RCC 7860 (cell line): ENCODE results near the gene ZNF681.
A peak's percentile ranks its signal among the peaks of the same experiment; 100 is the strongest.
"Not testable (repeated sequence)": the region's sequence is repeated elsewhere in the genome, so short reads cannot be mapped to it uniquely, and the experiment has no call there.

Source experiments
- DNase-seq: peaks from one replicate; pipeline ENCODE4 v3.0.0-alpha.2; 2015; ENCODE audit warnings: low spot score
- FAIRE-seq: peaks from 2 replicates; lab custom pipeline; 2012; peaks lifted over from hg19 to GRCh38; lab: Jason Lieb, UNC

The ZNF681 gene

DNA sequence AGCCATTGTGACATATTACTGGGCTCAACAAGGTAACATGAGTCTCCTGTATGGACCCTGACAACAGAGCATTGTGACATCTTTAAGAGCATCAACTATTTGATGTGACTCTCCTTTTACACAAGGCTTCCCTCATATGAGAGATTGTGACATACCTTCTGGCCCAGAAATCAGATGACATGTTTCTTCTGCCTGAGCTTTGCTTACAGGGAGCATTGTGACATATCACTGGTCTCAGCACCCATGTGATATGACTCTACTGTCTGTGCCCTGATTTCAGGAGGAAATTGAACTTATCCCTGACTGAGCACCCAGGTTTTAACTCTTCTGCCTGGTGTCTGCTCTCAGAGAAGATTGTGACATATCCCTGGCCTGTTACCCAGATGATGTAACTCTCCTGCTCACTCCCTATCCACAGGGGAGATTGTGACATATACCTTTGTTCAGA lies 15.9 kb upstream of the ZNF681 start:
- FAIRE-seq (no peak), DNase-seq (no peak)

- FAIRE-seq (no peak), DNase-seq (no peak)
Observed at GRCh38 chr19:23774106-23774505, 15.4 kb upstream of the ZNF681 start.

DNA sequence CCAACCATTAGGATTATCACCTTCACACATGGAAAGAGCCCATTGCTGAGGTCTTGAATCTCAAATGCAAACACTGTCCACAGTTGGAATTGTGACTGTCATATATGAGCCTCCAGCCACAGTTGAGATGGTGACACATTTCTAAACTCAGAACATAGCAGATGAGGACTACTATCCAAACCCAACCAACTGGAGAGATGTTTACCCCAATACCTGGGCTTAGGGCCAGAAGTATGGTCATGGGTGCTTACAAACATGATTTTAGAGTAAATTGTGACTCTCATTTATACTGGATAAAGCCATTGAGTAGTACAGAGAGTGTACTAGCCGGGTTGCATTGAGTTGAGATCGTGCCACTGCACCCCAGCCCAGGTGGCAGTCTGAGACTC lies 14.0 kb upstream of the ZNF681 start:
- FAIRE-seq (no peak), DNase-seq (no peak)

DNA sequence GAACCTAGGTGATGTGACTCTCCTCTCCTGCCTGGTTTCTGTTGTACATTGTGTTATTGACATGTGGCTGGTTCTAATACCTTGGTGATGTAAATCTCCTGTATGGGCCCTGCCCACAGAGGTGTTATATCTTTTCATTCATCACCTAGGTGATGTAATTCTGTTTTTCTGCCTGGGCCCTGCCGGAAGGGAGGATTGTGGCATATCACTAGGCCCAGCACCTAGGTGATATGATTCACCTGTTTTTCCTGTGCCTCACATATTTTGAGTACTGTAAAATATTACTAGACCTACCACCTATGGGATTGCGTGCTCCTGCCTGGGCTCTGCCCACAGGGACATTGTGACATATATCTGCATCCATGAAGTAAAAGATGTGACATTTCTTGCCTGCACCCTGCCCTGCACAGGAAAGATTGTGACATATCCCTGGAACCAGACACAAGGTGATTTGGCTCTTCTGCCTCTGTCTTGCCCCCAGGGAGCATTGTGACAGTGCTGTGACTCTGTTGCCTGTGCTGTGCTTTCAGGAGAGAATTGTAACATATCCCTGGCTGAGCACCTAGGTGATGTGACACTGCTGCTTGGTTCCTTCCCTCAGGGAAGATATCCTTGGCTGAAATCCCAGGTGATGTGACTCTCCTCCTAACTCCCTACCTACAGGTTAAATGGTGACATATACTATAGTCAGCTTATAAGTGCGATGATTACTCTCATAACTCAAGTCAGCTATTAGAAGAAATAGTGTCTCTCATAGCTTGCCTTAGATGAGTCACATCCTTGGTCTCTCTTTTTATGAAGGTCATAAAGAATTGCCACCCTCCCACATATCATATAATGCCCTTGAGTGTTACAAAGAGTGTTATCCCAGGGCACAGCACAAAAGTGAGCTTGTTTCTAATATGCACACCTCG lies 13.3 kb upstream of the ZNF681 start:
- FAIRE-seq (no peak), DNase-seq (no peak)

GRCh38 chr19:23771316-23771715 lies 12.6 kb upstream of the ZNF681 start:
- DNase-seq = no peak
- no peak for FAIRE-seq

GRCh38 chr19:23770672-23771250 lies 12.1 kb upstream of the ZNF681 start:
- DNase-seq = no peak
- FAIRE-seq = no peak

GRCh38 chr19:23769691-23770468 lies 11.2 kb upstream of the ZNF681 start:
- no peak for FAIRE-seq
- no peak for DNase-seq

DNA sequence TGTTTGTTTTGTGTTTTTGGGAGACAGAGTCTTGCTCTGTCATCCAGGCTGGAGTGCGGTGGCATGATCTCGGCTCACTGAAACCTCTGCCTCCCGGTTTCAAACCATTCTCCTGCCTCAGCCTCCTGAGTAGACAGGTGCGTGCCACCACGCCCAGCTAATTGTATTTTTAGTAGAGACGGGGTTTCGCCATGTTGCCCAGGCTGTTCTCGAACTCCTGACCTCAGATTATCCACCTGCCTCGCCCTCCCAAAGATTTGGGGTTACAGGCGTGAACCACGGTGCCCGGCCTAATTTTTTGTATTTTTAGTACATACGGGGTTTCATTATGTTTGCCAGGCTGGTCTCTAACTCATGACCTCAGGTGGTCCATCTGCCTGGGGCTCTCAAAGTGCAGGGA lies 8.3 kb upstream of the ZNF681 start:
- FAIRE-seq (no peak), DNase-seq (no peak)

DNA sequence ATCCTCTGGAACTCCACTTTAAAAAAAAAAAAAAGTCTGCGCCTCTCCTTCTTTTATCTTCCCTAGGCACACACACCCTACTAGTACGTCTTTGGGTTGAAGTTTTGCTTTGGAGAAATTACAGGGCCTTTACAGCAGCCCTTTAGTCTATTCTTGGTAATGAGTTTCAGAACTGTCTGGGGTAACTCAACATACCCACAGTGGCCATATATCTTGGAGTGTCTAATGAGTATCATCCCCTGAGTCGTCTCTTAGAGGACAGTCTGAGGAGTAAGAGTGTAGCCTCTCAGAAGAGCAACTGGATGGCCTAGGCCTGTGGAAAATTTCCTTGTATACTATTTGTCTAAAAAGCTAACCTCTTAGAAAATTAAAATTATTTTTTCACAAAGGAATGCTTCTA lies 6.1 kb upstream of the ZNF681 start:
- FAIRE-seq = no peak
- no peak for DNase-seq

DNA sequence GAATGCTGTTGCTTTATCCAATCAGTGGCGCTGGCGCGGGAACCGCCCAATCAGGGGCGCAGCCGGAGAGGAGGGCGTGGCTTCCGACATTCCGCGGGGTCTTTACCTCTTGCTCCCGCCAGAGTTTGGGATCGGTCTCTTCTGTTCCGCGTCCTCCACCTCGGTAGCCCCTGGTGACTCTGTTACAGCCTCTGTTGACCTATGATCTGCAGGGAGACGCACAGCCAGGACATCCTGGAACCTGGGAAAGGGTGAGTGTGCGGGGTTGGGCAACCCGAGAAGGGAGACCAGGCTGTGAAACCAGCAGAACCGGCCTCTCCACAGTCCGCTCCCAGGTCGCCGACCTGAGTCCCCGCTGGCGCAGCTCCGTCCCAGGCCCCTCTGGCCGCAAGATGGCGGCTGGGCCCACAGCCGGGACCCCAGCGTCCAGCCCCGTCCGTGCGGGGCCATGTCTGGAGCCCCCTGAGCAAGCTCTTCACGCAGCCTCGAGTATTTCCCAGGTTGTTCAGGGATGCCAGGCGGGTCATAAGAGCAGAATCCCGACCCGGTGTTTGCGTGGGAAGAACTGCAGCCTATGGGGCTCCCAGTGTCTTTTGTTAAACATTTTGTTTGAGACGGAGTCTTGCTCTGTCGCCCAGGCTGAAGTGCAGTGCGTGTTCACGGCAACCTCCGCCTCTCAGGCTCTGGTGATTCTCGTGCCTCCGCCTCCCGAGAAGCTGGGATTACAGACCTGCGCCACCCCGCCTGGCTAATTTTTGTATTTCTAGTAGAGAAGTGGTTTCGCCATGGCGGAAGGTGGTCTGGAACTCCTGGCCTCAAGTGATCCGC lies 4.4 kb upstream of the ZNF681 start:
- DNase-seq = peak; percentile 45
- peak; percentile 44 for FAIRE-seq

DNA sequence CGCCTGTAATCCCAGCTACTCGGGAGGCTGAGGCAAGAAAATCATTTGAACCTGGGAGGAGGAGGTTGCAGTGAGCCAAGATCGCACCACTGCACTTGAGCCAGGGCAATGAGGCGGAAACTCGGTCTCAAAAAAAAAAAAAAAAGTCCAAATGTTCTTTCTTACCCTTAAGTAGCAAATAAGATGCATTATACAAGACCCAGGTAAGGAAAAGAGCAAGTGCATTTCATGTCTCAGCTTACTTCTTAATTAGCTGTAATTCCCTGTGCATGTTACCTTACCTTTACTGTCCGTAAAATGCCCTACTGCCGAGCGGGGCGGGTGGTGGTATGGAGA lies 3.8 kb upstream of the ZNF681 start:
- DNase-seq (no peak), FAIRE-seq (no peak)

GRCh38 chr19:23760326-23760725 lies 1.6 kb upstream of the ZNF681 start:
- DNase-seq, FAIRE-seq: not testable (repeated sequence)

DNA sequence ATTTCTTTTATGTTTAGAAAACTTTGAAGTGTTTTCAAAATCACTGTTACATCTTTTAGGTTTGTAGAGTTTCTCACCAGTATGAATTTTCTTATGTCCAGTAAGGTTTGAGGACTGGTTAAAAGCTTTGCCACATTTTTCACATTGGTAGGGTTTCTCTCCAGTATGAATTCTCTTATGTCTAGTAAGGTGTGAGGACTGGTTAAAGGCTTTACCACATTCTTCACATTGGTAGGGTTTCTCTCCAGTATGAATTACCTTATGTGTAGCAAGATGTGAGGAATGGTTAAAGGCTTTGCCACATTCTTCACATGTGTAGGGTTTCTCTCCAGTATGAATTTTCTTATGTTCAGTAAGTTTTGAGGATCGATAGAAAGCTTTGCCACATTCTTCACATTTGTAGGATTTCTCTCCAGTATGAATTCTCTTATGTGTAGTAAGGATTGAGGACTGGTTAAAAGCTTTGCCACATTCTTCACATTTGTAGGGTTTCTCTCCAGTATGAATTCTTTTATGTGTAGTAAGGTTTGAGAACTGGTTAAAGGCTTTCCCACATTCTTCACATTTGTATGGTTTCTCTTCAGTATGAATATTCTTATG lies 15.0 kb downstream of the ZNF681 start:
- DNase-seq, FAIRE-seq: not testable (repeated sequence)

- DNase-seq = not testable (repeated sequence)
- FAIRE-seq = peak; percentile 29
Observed at GRCh38 chr19:23730729-23731465, 27.8 kb downstream of the ZNF681 start.

DNA sequence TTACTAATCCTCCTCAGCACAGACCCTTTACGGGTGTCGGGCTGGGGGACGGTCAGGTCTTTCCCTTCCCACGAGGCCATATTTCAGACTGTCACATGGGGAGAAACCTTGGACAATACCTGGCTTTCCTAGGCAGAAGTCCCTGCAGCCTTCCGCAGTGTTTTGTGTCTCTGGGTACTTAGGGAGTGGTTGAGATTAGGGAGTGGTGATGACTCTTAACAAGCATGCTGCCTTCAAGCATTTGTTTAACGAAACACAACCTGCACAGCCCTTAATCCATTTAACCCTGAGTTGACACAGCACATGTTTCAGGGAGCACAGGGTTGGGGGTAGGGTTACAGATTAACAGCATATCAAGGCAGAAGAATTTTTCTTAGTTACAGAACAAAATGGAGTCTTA lies 34.5 kb downstream of the ZNF681 start:
- not testable (repeated sequence) for FAIRE-seq, DNase-seq

- DNase-seq (no peak), FAIRE-seq (no peak)
Observed at GRCh38 chr19:23718802-23719201, 39.9 kb downstream of the ZNF681 start.

DNA sequence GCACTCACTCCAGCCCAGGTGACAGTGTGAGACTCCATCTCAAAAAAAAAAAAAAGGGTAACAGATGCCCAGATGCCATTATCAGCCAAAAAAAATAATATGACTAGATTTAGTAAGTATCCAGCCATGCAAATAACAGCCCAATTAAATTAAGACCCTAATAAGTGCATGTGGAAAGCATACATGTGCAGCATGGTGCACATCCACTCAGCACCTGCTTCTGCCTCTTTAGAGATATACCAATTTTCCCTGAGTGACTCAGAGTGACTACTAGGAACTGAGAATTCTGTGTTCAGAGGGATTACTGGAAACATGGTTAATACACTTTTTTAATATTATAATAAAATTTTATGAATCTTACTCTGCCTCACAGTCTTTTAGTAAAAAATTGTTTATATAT lies 41.9 kb downstream of the ZNF681 start:
- FAIRE-seq (no peak), DNase-seq (no peak)

- DNase-seq (no peak), FAIRE-seq (no peak)
Observed at GRCh38 chr19:23709347-23709746, 49.3 kb downstream of the ZNF681 start.

DNA sequence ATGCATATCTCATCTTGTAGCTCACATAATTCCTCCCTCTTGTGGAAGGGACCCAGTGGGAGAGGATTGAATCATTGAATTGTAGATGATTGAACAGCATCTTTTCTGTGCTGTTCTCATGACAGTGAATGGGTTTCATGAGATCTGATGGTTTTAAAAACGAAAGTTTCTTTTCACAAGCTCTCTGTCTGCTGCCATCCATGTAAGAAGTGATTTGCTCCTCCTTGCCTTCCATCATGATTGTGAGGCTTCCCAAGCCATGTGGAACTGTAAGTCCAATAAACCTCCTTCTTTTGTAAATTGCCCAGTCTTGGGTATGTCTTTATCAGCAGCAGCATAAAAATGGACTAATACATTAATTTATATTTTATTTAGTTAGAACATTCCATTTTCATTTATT lies 52.0 kb downstream of the ZNF681 start:
- FAIRE-seq (no peak), DNase-seq (no peak)

- FAIRE-seq (no peak), DNase-seq (no peak)
Observed at GRCh38 chr19:23699521-23699860, 59.2 kb downstream of the ZNF681 start.
